ENCODE measurements around the gene WDR81. TPM values are rescaled to one million over a fixed set of nuclear protein-coding genes. Genes with fewer than 3 reads are reported as not detected.
A peak's percentile ranks its signal among the peaks of the same experiment; 100 is the strongest.

WDR81 gene
- total RNA-seq, 2 donors from 2014 or later = 39.2 to 72.9 TPM

DNA sequence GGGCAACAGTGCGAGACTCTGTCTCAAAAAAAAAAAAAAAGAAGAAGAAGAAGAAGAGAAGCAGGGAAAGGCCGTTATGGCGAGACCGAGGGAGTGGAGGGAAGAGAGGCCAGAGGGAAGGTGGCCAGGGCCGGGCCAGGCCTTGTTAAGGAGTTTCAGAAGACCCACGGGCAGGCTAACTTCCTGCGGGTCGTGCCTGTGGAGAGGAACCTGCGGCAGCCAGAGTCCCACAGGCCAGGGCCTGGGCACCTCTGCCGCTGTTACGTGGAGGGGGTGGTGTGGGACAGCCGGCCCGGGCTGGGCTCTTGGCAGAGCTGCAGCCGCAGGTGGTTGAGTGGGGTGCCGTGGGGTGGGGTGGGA is 5.4 kb downstream of the WDR81 start:
- DNase-seq (ENCODE audit: low spot score) = no peak
- Histone ChIP-seq H3K36me3 (peaks cover 0 to 17% of the 10 kb centered on the region in 2 donors), H3K27ac (peak overlapping the region; percentile 91 to 93), H3K9me3 (no peaks in the 10 kb centered on the region), H3K4me1 (replicated peaks) (peaks cover 19% of the 10 kb centered on the region), H3K27me3 (replicated peaks; ENCODE audit: insufficient read depth) (no peaks in the 10 kb centered on the region), H3K4me3 (no peak overlapping the region)
- intact Hi-C loops (cut with DNase I) = no loop called here
- 37% methylated on average over 15 of the region's 15 CpGs for WGBS
- TF ChIP-seq POLR2A (IDR thresholded peaks at IDR 0.05) = no peak
- TF ChIP-seq POLR2AphosphoS5 (IDR thresholded peaks at IDR 0.05) = no peak
- TF ChIP-seq CTCF (IDR thresholded peaks at IDR 0.05) = no peak

DNA sequence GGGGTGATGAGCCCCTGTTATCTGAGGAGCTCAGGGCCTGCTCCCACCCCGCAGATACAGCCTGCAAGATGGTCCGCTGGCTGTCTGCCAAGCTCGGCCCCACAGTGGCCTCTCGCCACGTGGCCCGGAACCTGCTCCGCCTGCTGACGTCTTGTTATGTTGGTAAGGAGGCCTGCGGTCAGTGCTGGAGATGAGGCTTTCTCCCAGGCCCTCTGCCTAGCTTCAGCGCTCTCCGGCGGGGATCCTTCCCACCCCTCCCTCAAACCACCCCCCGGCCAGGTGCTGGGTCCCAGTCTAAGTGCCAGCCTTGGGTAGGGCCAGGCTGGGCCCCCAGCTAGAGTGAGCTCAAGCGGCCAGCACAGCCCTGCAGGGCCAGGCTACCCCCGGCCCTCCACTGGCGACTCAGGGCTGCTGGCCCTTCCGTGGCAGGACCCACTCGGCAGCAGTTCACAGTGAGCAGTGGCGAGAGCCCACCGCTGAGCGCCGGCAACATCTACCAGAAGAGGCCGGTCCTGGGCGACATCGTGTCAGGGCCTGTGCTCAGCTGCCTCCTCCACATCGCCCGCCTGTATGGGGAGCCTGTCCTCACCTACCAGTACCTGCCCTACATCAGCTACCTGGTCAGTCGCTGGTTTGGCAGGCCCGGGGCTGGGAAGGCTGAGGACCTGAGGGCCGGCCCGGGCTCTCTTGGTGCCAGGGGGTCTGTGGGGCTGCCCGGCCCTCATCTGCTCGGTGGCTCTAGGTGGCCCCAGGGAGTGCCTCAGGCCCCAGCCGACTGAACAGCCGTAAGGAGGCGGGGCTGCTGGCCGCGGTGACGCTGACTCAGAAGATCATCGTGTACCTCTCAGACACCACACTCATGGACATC is 6.1 kb downstream of the WDR81 start:
- peak; percentile 81 for DNase-seq (ENCODE audit: low spot score)
- intact Hi-C loops (cut with DNase I) = no loop called here
- H3K9me3 ChIP-seq = no peaks in the 10 kb centered on the region
- H3K27me3 ChIP-seq (replicated peaks; ENCODE audit: insufficient read depth) = no peaks in the 10 kb centered on the region
- H3K4me3 ChIP-seq = no peak overlapping the region
- WGBS = 44% methylated on average over 34 of the region's 40 CpGs
- peak overlapping the region; percentile 91 to 93 for H3K27ac ChIP-seq
- TF ChIP-seq CTCF (IDR thresholded peaks at IDR 0.05) (no peak), POLR2A (IDR thresholded peaks at IDR 0.05) (no peak), POLR2AphosphoS5 (IDR thresholded peaks at IDR 0.05) (peak; percentile 89)
- peaks cover 15% of the 10 kb centered on the region for H3K4me1 ChIP-seq (replicated peaks)
- peaks cover 0 to 17% of the 10 kb centered on the region in 2 donors for H3K36me3 ChIP-seq

DNA sequence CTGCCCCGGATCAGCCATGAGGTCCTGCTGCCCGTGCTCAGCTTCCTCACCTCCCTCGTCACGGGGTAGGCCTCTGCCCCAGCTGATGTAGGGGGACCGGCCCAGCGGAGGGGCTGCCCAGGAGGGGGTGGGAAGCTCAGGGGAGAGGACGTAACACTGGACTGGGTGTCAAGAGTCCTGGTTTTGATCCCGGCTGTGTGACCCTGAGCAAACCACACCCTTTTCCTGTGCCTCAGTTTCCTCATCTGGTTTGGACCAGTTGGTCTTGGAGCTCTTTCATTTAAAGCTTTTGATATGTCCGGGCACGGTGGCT is 6.6 kb downstream of the WDR81 start:
- Histone ChIP-seq H3K27me3 (replicated peaks; ENCODE audit: insufficient read depth) (no peaks in the 10 kb centered on the region), H3K4me1 (replicated peaks) (peaks cover 14% of the 10 kb centered on the region), H3K27ac (peak overlapping the region; percentile 91 to 93), H3K9me3 (no peaks in the 10 kb centered on the region), H3K36me3 (peaks cover 0 to 17% of the 10 kb centered on the region in 2 donors), H3K4me3 (no peak overlapping the region)
- intact Hi-C loops (cut with DNase I) = no loop called here
- DNase-seq (ENCODE audit: low spot score) = no peak
- TF ChIP-seq POLR2A (IDR thresholded peaks at IDR 0.05) (peak; percentile 13), CTCF (IDR thresholded peaks at IDR 0.05) (no peak)
- WGBS = 58% methylated on average over 9 of the region's 10 CpGs

DNA sequence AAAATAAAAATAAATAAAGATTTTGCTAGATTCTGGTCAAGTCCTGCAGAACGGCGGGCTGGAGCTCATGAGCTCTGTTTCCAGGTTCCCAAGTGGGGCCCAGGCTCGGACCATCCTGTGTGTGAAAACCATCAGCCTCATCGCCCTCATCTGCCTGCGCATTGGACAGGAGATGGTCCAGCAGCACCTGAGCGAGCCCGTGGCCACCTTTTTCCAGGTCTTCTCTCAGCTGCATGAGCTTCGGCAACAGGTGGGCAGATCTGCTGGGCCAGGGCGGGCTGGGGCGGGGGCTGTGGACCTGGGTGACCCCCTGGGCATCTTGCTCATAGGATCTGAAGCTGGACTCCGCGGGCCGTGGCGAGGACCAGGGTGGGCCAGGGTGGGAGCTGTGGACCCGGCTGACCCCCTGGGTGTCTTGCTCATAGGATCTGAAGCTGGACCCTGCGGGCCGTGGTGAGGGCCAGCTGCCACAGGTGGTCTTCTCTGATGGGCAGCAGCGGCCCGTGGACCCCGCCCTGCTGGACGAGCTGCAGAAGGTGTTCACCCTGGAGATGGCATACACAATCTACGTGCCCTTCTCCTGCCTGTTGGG is 7.8 kb downstream of the WDR81 start:
- peaks cover 0 to 17% of the 10 kb centered on the region in 2 donors for H3K36me3 ChIP-seq
- H3K27ac ChIP-seq = no peak overlapping the region
- no peak for TF ChIP-seq POLR2A (IDR thresholded peaks at IDR 0.05)
- TF ChIP-seq CTCF (IDR thresholded peaks at IDR 0.05) = no peak
- no peak for TF ChIP-seq POLR2AphosphoS5 (IDR thresholded peaks at IDR 0.05)
- peaks cover 14% of the 10 kb centered on the region for H3K4me1 ChIP-seq (replicated peaks)
- 94% methylated on average over 19 of the region's 22 CpGs for WGBS
- H3K4me3 ChIP-seq = no peak overlapping the region
- DNase-seq (ENCODE audit: low spot score) = no peak
- intact Hi-C loops (cut with DNase I) = no loop called here
- no peaks in the 10 kb centered on the region for H3K9me3 ChIP-seq
- H3K27me3 ChIP-seq (replicated peaks; ENCODE audit: insufficient read depth) = no peaks in the 10 kb centered on the region
